ENCODE results near the gene CSGALNACT2.

DNA sequence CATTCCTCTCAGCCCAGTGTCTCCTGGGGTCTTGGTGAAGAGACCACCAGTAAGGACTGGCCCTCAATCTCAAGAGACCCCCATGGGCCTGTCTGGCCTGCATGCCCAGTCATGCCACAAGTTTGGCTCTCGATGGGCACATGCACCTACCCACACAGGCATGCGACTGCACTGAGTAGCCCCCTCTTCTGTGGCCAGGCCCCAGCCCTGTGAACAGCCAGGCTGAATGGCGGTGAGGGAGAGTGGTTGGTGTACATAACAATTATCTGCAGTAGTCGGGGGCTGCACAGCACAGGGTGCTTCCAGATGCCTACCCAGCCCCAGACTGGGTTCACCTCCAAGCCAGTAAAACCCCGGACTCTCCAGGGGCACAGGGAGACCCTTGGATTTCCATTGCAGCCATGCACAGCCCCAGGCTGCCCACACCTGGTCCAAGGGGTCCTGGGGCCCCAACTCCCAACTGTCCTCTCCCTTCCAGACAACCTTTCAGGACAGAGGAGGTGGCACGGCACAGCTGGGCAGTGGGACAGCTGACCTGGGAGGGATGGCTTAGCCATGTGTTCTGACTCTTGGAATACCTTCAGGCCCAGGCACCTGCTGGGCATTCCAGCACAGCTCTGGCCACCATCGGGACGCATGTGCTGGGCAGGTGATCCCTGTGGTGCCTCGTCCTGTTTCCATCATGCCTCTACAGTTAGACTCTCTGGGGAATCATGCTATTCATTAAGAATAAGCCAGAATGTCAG lies 21.0 kb upstream of the CSGALNACT2 start:
- no peak for TF ChIP-seq POLR2A (IDR thresholded peaks at IDR 0.05)
- TF ChIP-seq, protein P1, sequence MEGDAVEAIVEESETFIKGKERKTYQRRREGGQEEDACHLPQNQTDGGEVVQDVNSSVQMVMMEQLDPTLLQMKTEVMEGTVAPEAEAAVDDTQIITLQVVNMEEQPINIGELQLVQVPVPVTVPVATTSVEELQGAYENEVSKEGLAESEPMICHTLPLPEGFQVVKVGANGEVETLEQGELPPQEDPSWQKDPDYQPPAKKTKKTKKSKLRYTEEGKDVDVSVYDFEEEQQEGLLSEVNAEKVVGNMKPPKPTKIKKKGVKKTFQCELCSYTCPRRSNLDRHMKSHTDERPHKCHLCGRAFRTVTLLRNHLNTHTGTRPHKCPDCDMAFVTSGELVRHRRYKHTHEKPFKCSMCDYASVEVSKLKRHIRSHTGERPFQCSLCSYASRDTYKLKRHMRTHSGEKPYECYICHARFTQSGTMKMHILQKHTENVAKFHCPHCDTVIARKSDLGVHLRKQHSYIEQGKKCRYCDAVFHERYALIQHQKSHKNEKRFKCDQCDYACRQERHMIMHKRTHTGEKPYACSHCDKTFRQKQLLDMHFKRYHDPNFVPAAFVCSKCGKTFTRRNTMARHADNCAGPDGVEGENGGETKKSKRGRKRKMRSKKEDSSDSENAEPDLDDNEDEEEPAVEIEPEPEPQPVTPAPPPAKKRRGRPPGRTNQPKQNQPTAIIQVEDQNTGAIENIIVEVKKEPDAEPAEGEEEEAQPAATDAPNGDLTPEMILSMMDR (IDR thresholded peaks at IDR 0.05), result no peak
